ENCODE results near the gene GOLGA8J. TPM values are rescaled to one million over a fixed set of nuclear protein-coding genes. Genes with fewer than 3 reads are reported as not detected.
"Not testable (repeated sequence)": the region's sequence is repeated elsewhere in the genome, so short reads cannot be mapped to it uniquely, and the experiment has no call there.

GOLGA8J gene
- total and polyA plus RNA-seq, 2 of the 4 experiments (the other 2 are of a cell fraction), result not detected

- H3K18ac ChIP-seq (ENCODE audit: low read depth, low read length), result no peak overlapping the region
- H3K36me3 ChIP-seq (ENCODE audit: control insufficient read depth, insufficient read depth, low read length), result no peaks in the 10 kb centered on the region
- no peak overlapping the region for H3K9ac ChIP-seq (ENCODE audit: low read depth, low read length)
- no peaks in the 10 kb centered on the region for H3K4me1 ChIP-seq (ENCODE audit: control insufficient read depth, insufficient read depth, low read length)
- H3K27ac ChIP-seq (ENCODE audit: insufficient read depth, low read length), result no peak overlapping the region
- no peak overlapping the region for H3K23ac ChIP-seq (ENCODE audit: low read depth, low read length)
- intact Hi-C loops (cut with micrococcal nuclease) (no loop called here), dilution Hi-C loops (cut with HindIII; ENCODE audit: low sequenced_read_pairs, unreplicated experiment) (no loop called here), in situ Hi-C loops (cut with MboI; ENCODE audit: low sequenced_read_pairs) (no loop called here)
- no peak overlapping the region for H2AFZ ChIP-seq (replicated peaks; ENCODE audit: low read length, poor library complexity)
- no peak overlapping the region for H2BK20ac ChIP-seq (ENCODE audit: low read depth, low read length)
- no peak overlapping the region for H4K91ac ChIP-seq (ENCODE audit: insufficient read depth, low read depth, low read length)
- BruUV-seq (replicated peaks), result no TSS peak
- H4K5ac ChIP-seq (ENCODE audit: low read depth, low read length), result no peak overlapping the region
- ChIA-PET CTCF (no interaction called here), POLR2A (ENCODE audit: unreplicated experiment) (no interaction called here)
- no peak overlapping the region for H2AK5ac ChIP-seq (ENCODE audit: low read depth, low read length)
- H3K4ac ChIP-seq (ENCODE audit: low read depth, low read length), result no peak overlapping the region
- no peak overlapping the region for H3K4me3 ChIP-seq (ENCODE audit: insufficient read depth, low read depth, low read length)
- DNase-seq, result no peak
- H2BK5ac ChIP-seq (ENCODE audit: low read depth, low read length, poor library complexity, severe bottlenecking), result no peak overlapping the region
- H3K9me3 ChIP-seq (ENCODE audit: control insufficient read depth, insufficient read depth, low read length), result no peaks in the 10 kb centered on the region
- WGBS, 2 experiments (ENCODE audit: extremely low coverage in 2 of 2, insufficient read length in 1 of 2), result 92% methylated on average over 31 of the region's 42 CpGs; no CpG with 5 or more reads in 1 of the 2 experiments
- H3K56ac ChIP-seq (ENCODE audit: extremely low read depth, insufficient read depth, low read length), result no peak overlapping the region
- no peak overlapping the region for H2BK120ac ChIP-seq (ENCODE audit: low read depth, low read length)
- no peak overlapping the region for H3K4me2 ChIP-seq (ENCODE audit: low read depth, low read length)
- peaks cover 9% of the 10 kb centered on the region for H3K27me3 ChIP-seq (ENCODE audit: control insufficient read depth, insufficient read depth, low read length)
- no peaks in the 10 kb centered on the region for H4K20me1 ChIP-seq (ENCODE audit: insufficient read depth, low read length)
- ATAC-seq (ENCODE audit: low read depth), result no peak
- H2BK15ac ChIP-seq (ENCODE audit: low read depth, low read length), result no peak overlapping the region
- no peaks in the 10 kb centered on the region for H3K9me1 ChIP-seq (ENCODE audit: insufficient read depth, low read length)
- no peaks in the 10 kb centered on the region for H3K79me1 ChIP-seq (ENCODE audit: low read depth in 1 of 2, low read length in 2 of 2)
- H2AK9ac ChIP-seq (replicated peaks; ENCODE audit: low read depth, low read length, poor library complexity), result no peak overlapping the region
- no peak for TF ChIP-seq NFE2L2 (IDR thresholded peaks at IDR 0.05; ENCODE audit: low read depth, low read length)
- TF ChIP-seq MXI1 (IDR thresholded peaks at IDR 0.05; ENCODE audit: borderline replicate concordance, low read depth, low read length), result no peak
- no peak overlapping the region for H3K14ac ChIP-seq (replicated peaks; ENCODE audit: low read depth, low read length)
- no peak overlapping the region for H4K8ac ChIP-seq (ENCODE audit: low read depth in 2 of 2, low read length in 2 of 2)
These were observed 38.4 kb upstream of the GOLGA8J start for GRCh38 chr15:30044377-30044776.

- POLR2A ChIA-PET (ENCODE audit: unreplicated experiment); H3K36me3 ChIP-seq (ENCODE audit: control insufficient read depth, insufficient read depth, low read length); H3K4ac ChIP-seq (ENCODE audit: low read depth, low read length); H3K27me3 ChIP-seq (ENCODE audit: control insufficient read depth, insufficient read depth, low read length); H4K20me1 ChIP-seq (ENCODE audit: insufficient read depth, low read length); H3K9me3 ChIP-seq (ENCODE audit: control insufficient read depth, insufficient read depth, low read length); H3K9me1 ChIP-seq (ENCODE audit: insufficient read depth, low read length); H4K91ac ChIP-seq (ENCODE audit: insufficient read depth, low read depth, low read length); H3K56ac ChIP-seq (ENCODE audit: extremely low read depth, insufficient read depth, low read length); H2BK5ac ChIP-seq (ENCODE audit: low read depth, low read length, poor library complexity, severe bottlenecking); H2AK5ac ChIP-seq (ENCODE audit: low read depth, low read length); H3K27ac ChIP-seq (ENCODE audit: insufficient read depth, low read length); H3K4me2 ChIP-seq (ENCODE audit: low read depth, low read length); H3K9ac ChIP-seq (ENCODE audit: low read depth, low read length); H2BK20ac ChIP-seq (ENCODE audit: low read depth, low read length); H4K8ac ChIP-seq (ENCODE audit: low read depth in 2 of 2, low read length in 2 of 2); BruUV-seq (replicated peaks); H4K5ac ChIP-seq (ENCODE audit: low read depth, low read length); H3K4me3 ChIP-seq (ENCODE audit: insufficient read depth, low read depth, low read length); H3K23ac ChIP-seq (ENCODE audit: low read depth, low read length); H3K79me1 ChIP-seq (ENCODE audit: low read depth in 1 of 2, low read length in 2 of 2); H2AFZ ChIP-seq (replicated peaks; ENCODE audit: low read length, poor library complexity); intact Hi-C loops (cut with micrococcal nuclease); dilution Hi-C loops (cut with HindIII; ENCODE audit: low sequenced_read_pairs, unreplicated experiment); H3K18ac ChIP-seq (ENCODE audit: low read depth, low read length); H2BK15ac ChIP-seq (ENCODE audit: low read depth, low read length); CTCF ChIA-PET; in situ Hi-C loops (cut with MboI; ENCODE audit: low sequenced_read_pairs); H2BK120ac ChIP-seq (ENCODE audit: low read depth, low read length); DNase-seq; H2AK9ac ChIP-seq (replicated peaks; ENCODE audit: low read depth, low read length, poor library complexity); ATAC-seq (ENCODE audit: low read depth); H3K4me1 ChIP-seq (ENCODE audit: control insufficient read depth, insufficient read depth, low read length); H3K14ac ChIP-seq (replicated peaks; ENCODE audit: low read depth, low read length): not testable (repeated sequence)
- 95% methylated on average over 11 of the region's 22 CpGs; no CpG with 5 or more reads in 1 of the 2 experiments for WGBS, 2 experiments (ENCODE audit: extremely low coverage in 2 of 2, insufficient read length in 1 of 2)
These were observed 37.9 kb upstream of the GOLGA8J start for GRCh38 chr15:30044826-30045225.

Data from IMR-90 (cell line).